Measurements from ENCODE around the gene GFOD1.
A peak's percentile ranks its signal among the peaks of the same experiment; 100 is the strongest.

The GFOD1 gene

GRCh38 chr6:13348334-13349113, 138.9 kb downstream of the GFOD1 start:
- H3K4me2 ChIP-seq (ENCODE audit: low read length), result no peak overlapping the region
- no peaks in the 10 kb centered on the region for H3K36me3 ChIP-seq (ENCODE audit: insufficient read depth, low read length)
- no peak overlapping the region for H3K4me3 ChIP-seq (ENCODE audit: low read length)
- H3K9me3 ChIP-seq (replicated peaks; ENCODE audit: low read length), result no peaks in the 10 kb centered on the region
- H3K27me3 ChIP-seq (ENCODE audit: control insufficient read depth, insufficient read depth, low read length), result no peaks in the 10 kb centered on the region
- no peak overlapping the region for H3K9ac ChIP-seq (ENCODE audit: low read depth, low read length)
- no peaks in the 10 kb centered on the region for H3K4me1 ChIP-seq (ENCODE audit: control insufficient read depth, insufficient read depth, low read length)

GRCh38 chr6:13346245-13346644, 141.2 kb downstream of the GFOD1 start:
- H3K27me3 ChIP-seq (ENCODE audit: control insufficient read depth, insufficient read depth, low read length), result no peaks in the 10 kb centered on the region
- H3K9ac ChIP-seq (ENCODE audit: low read depth, low read length), result no peak overlapping the region
- no peaks in the 10 kb centered on the region for H3K4me1 ChIP-seq (ENCODE audit: control insufficient read depth, insufficient read depth, low read length)
- H3K9me3 ChIP-seq (replicated peaks; ENCODE audit: low read length), result no peaks in the 10 kb centered on the region
- no peak overlapping the region for H3K4me3 ChIP-seq (ENCODE audit: low read length)
- no peaks in the 10 kb centered on the region for H3K36me3 ChIP-seq (ENCODE audit: insufficient read depth, low read length)
- H3K4me2 ChIP-seq (ENCODE audit: low read length), result no peak overlapping the region

- Histone ChIP-seq H3K4me2 (ENCODE audit: low read length) (no peak overlapping the region), H3K9me3 (replicated peaks; ENCODE audit: low read length) (no peaks in the 10 kb centered on the region), H3K9ac (ENCODE audit: low read depth, low read length) (no peak overlapping the region), H3K4me1 (ENCODE audit: control insufficient read depth, insufficient read depth, low read length) (no peaks in the 10 kb centered on the region), H3K36me3 (ENCODE audit: insufficient read depth, low read length) (no peaks in the 10 kb centered on the region), H3K27me3 (ENCODE audit: control insufficient read depth, insufficient read depth, low read length) (peaks cover 9% of the 10 kb centered on the region), H3K4me3 (ENCODE audit: low read length) (no peak overlapping the region)
Observed at GRCh38 chr6:13342414-13343019, 144.9 kb downstream of the GFOD1 start.

- Histone ChIP-seq H3K4me3 (ENCODE audit: low read length) (no peak overlapping the region), H3K36me3 (ENCODE audit: insufficient read depth, low read length) (no peaks in the 10 kb centered on the region), H3K4me1 (ENCODE audit: control insufficient read depth, insufficient read depth, low read length) (no peaks in the 10 kb centered on the region), H3K4me2 (ENCODE audit: low read length) (no peak overlapping the region), H3K9me3 (replicated peaks; ENCODE audit: low read length) (no peaks in the 10 kb centered on the region), H3K27me3 (ENCODE audit: control insufficient read depth, insufficient read depth, low read length) (peaks cover 9% of the 10 kb centered on the region), H3K9ac (ENCODE audit: low read depth, low read length) (no peak overlapping the region)
Observed at GRCh38 chr6:13339863-13340630, 147.4 kb downstream of the GFOD1 start.

- H3K27me3 ChIP-seq (ENCODE audit: control insufficient read depth, insufficient read depth, low read length), result peaks cover 9% of the 10 kb centered on the region
- H3K4me1 ChIP-seq (ENCODE audit: control insufficient read depth, insufficient read depth, low read length), result no peaks in the 10 kb centered on the region
- H3K4me3 ChIP-seq (ENCODE audit: low read length), result no peak overlapping the region
- no peak overlapping the region for H3K4me2 ChIP-seq (ENCODE audit: low read length)
- no peaks in the 10 kb centered on the region for H3K9me3 ChIP-seq (replicated peaks; ENCODE audit: low read length)
- no peak overlapping the region for H3K9ac ChIP-seq (ENCODE audit: low read depth, low read length)
- H3K36me3 ChIP-seq (ENCODE audit: insufficient read depth, low read length), result no peaks in the 10 kb centered on the region
Observed at GRCh38 chr6:13338038-13338437, 149.4 kb downstream of the GFOD1 start.

- Histone ChIP-seq H3K9me3 (replicated peaks; ENCODE audit: low read length) (no peaks in the 10 kb centered on the region), H3K27me3 (ENCODE audit: control insufficient read depth, insufficient read depth, low read length) (peaks cover 9% of the 10 kb centered on the region), H3K4me1 (ENCODE audit: control insufficient read depth, insufficient read depth, low read length) (no peaks in the 10 kb centered on the region), H3K9ac (ENCODE audit: low read depth, low read length) (no peak overlapping the region), H3K4me3 (ENCODE audit: low read length) (no peak overlapping the region), H3K36me3 (ENCODE audit: insufficient read depth, low read length) (no peaks in the 10 kb centered on the region), H3K4me2 (ENCODE audit: low read length) (no peak overlapping the region)
Observed at GRCh38 chr6:13336553-13336952, 150.8 kb downstream of the GFOD1 start.

- H3K36me3 ChIP-seq (ENCODE audit: insufficient read depth, low read length), result no peaks in the 10 kb centered on the region
- H3K4me3 ChIP-seq (ENCODE audit: low read length), result no peak overlapping the region
- no peak overlapping the region for H3K9ac ChIP-seq (ENCODE audit: low read depth, low read length)
- no peak overlapping the region for H3K4me2 ChIP-seq (ENCODE audit: low read length)
- H3K27me3 ChIP-seq (ENCODE audit: control insufficient read depth, insufficient read depth, low read length), result peaks cover 5% of the 10 kb centered on the region
- H3K9me3 ChIP-seq (replicated peaks; ENCODE audit: low read length), result no peaks in the 10 kb centered on the region
- H3K4me1 ChIP-seq (ENCODE audit: control insufficient read depth, insufficient read depth, low read length), result no peaks in the 10 kb centered on the region
Observed at GRCh38 chr6:13334953-13335352, 152.4 kb downstream of the GFOD1 start.

GRCh38 chr6:13332349-13332706, 155.1 kb downstream of the GFOD1 start:
- H3K27me3 ChIP-seq (ENCODE audit: control insufficient read depth, insufficient read depth, low read length), result no peaks in the 10 kb centered on the region
- no peak overlapping the region for H3K4me3 ChIP-seq (ENCODE audit: low read length)
- no peaks in the 10 kb centered on the region for H3K9me3 ChIP-seq (replicated peaks; ENCODE audit: low read length)
- no peaks in the 10 kb centered on the region for H3K36me3 ChIP-seq (ENCODE audit: insufficient read depth, low read length)
- H3K9ac ChIP-seq (ENCODE audit: low read depth, low read length), result no peak overlapping the region
- H3K4me1 ChIP-seq (ENCODE audit: control insufficient read depth, insufficient read depth, low read length), result peaks cover 8% of the 10 kb centered on the region
- no peak overlapping the region for H3K4me2 ChIP-seq (ENCODE audit: low read length)

- Histone ChIP-seq H3K4me2 (ENCODE audit: low read length) (no peak overlapping the region), H3K9me3 (replicated peaks; ENCODE audit: low read length) (no peaks in the 10 kb centered on the region), H3K9ac (ENCODE audit: low read depth, low read length) (no peak overlapping the region), H3K4me1 (ENCODE audit: control insufficient read depth, insufficient read depth, low read length) (peaks cover 14% of the 10 kb centered on the region), H3K36me3 (ENCODE audit: insufficient read depth, low read length) (no peaks in the 10 kb centered on the region), H3K27me3 (ENCODE audit: control insufficient read depth, insufficient read depth, low read length) (no peaks in the 10 kb centered on the region), H3K4me3 (ENCODE audit: low read length) (no peak overlapping the region)
Observed at GRCh38 chr6:13331516-13332348, 155.7 kb downstream of the GFOD1 start.

GRCh38 chr6:13328875-13329183, 158.6 kb downstream of the GFOD1 start:
- H3K9ac ChIP-seq (ENCODE audit: low read depth, low read length), result peak overlapping the region; percentile 92
- no peaks in the 10 kb centered on the region for H3K9me3 ChIP-seq (replicated peaks; ENCODE audit: low read length)
- H3K4me2 ChIP-seq (ENCODE audit: low read length), result peak overlapping the region; percentile 85
- H3K4me3 ChIP-seq (ENCODE audit: low read length), result peak overlapping the region; percentile 86
- peaks cover 15% of the 10 kb centered on the region for H3K36me3 ChIP-seq (ENCODE audit: insufficient read depth, low read length)
- peaks cover 17% of the 10 kb centered on the region for H3K4me1 ChIP-seq (ENCODE audit: control insufficient read depth, insufficient read depth, low read length)
- no peaks in the 10 kb centered on the region for H3K27me3 ChIP-seq (ENCODE audit: control insufficient read depth, insufficient read depth, low read length)

Data from skeletal muscle satellite cell (primary cell).